ENCODE measurements around the gene TMEM59L. TPM values are rescaled to one million over a fixed set of nuclear protein-coding genes. Genes with fewer than 3 reads are reported as not detected.

Gene TMEM59L
- polyA plus RNA-seq, 1 of the 3 experiments (the other 2 are of a cell fraction): 9.6 TPM

Small RNAs within 50 kb of the gene (small RNA-seq; reads per million reads assigned to genes)
- 0 reads per million in 7 experiments for gene RN7SL155P

Other genes with a start within 250 kb of the TMEM59L start
- gene GDF15, start 226.7 kb upstream of the TMEM59L start, polyA plus RNA-seq (2012; rRNA removed): 74.1 and 129 TPM in 2 replicates
- gene LRRC25, start 215.2 kb upstream of the TMEM59L start, polyA plus RNA-seq (2012; rRNA removed): not detected in 2 replicates
- 22.5 and 24.9 TPM in 2 replicates for gene SSBP4, start 193.5 kb upstream of the TMEM59L start, polyA plus RNA-seq (2012; rRNA removed)
- 48.0 and 49.4 TPM in 2 replicates for gene ISYNA1, start 174.7 kb upstream of the TMEM59L start, polyA plus RNA-seq (2012; rRNA removed)
- gene ELL, start 90.8 kb upstream of the TMEM59L start, polyA plus RNA-seq (2012; rRNA removed): 3.6 and 7.4 TPM in 2 replicates
- 227 and 273 TPM in 2 replicates for gene FKBP8, start 69.3 kb upstream of the TMEM59L start, polyA plus RNA-seq (2012; rRNA removed)
- 151 and 165 TPM in 2 replicates for gene KXD1, start 55.0 kb upstream of the TMEM59L start, polyA plus RNA-seq (2012; rRNA removed)
- gene UBA52, start 41.0 kb upstream of the TMEM59L start, polyA plus RNA-seq (2012; rRNA removed): 2,690 and 3,026 TPM in 2 replicates
- gene REX1BD, start 24.1 kb upstream of the TMEM59L start, polyA plus RNA-seq (2012; rRNA removed): 109 and 159 TPM in 2 replicates
- gene CRLF1, start 6.1 kb upstream of the TMEM59L start, polyA plus RNA-seq (2012; rRNA removed): 0.71 and 0.84 TPM in 2 replicates
- 1.9 and 4.6 TPM in 2 replicates for gene KLHL26, start 24.2 kb downstream of the TMEM59L start, polyA plus RNA-seq (2012; rRNA removed)
- 2.2 and 5.0 TPM in 2 replicates for gene CRTC1, start 70.8 kb downstream of the TMEM59L start, polyA plus RNA-seq (2012; rRNA removed)
- gene COMP, start 178.4 kb downstream of the TMEM59L start, polyA plus RNA-seq (2012; rRNA removed): 0.26 and 0.42 TPM in 2 replicates
- gene UPF1, start 219.1 kb downstream of the TMEM59L start, polyA plus RNA-seq (2012; rRNA removed): 20.3 and 33.3 TPM in 2 replicates

All from SK-N-SH (cell line).